Psoas muscle (tissue), 8 donors: ENCODE data around the gene TMEM222. TPM values are rescaled to one million over a fixed set of nuclear protein-coding genes. Genes with fewer than 3 reads are reported as not detected.

ENCODE experiments used
- ATAC-seq, 4 donors: fragments of 200-7000 bp; cut with Tn5 transposase; one replicate each; pipeline ENCODE4 v1.9.1; 2020; ENCODE audit warnings: moderate library complexity in 3 of 4, mild to moderate bottlenecking in 2 of 4
- DNase-seq, 2 donors: peaks; one replicate each; pipeline ENCODE4 v3.0.0-alpha.2; 2020
- H3K27ac ChIP-seq: fragments of 200-600 bp; one replicate; pipeline ENCODE4 v1.8.0; 2022
- H3K27me3 ChIP-seq, 3 donors: fragments of 200-600 bp in 1 of 3; one replicate each; pipeline versions ENCODE4 v1.6.1 to v1.8.0; 2013 to 2022; ENCODE audit warnings: low read length in 2 of 3, mild to moderate bottlenecking in 2 of 3, moderate library complexity in 1 of 3; ENCODE audit not compliant: insufficient read depth in 3 of 3
- H3K36me3 ChIP-seq, 2 donors: fragments of 200-600 bp in 1 of 2; one replicate each; pipeline versions ENCODE4 v1.6.1 to v1.8.0; 2013 to 2022; ENCODE audit warnings: low read depth in 1 of 2, mild to moderate bottlenecking in 1 of 2, moderate library complexity in 1 of 2; ENCODE audit not compliant: insufficient read depth in 1 of 2
- H3K4me1 ChIP-seq: fragments of 200-600 bp; one replicate; pipeline ENCODE4 v1.8.0; 2022
- H3K4me3 ChIP-seq: fragments of 200-600 bp; one replicate; pipeline ENCODE4 v1.8.0; 2022; ENCODE audit warnings: mild to moderate bottlenecking
- H3K9me3 ChIP-seq: fragments of 200-600 bp; one replicate; pipeline ENCODE4 v1.8.0; 2022
- WGBS, 3 donors: extraction: QIAGEN DNeasy Blood & Tissue Kit; methylation state at CpG; one replicate each; pipeline versions ENCODE4 v1.1.6 to v1.1.7; 2013; 5-methylcytosine and 5-hydroxymethylcytosine counted together
- intact Hi-C, 2 donors: fragments of 100-400 bp; cut with DNase I; formaldehyde crosslinking; loops; one replicate each; pipeline versions ENCODE4 v1.11.0 to v1.14.2; 2022
- polyA plus RNA-seq, 3 donors: library from polyadenylated mRNA; stranded (reverse); fragments of 200-250 nt; gene quantifications; one replicate each; pipeline ENCODE4 v1.2.3, GENCODE V29; 2013
- total RNA-seq, 4 donors: library from RNA; stranded (reverse); fragmentation: NEBNext Ultra II Directional in 2 of 4; extraction: Animal tissue kit (Norgen Biotek cat#: 25700) in 2 of 4; gene quantifications; one replicate each; pipeline versions ENCODE4 v1.2.1 to v1.2.4, GENCODE V29; 2021 to 2023
- TF ChIP-seq, protein P1 (sequence below): fragments of 200-600 bp; IDR thresholded peaks from one replicate; pipeline ENCODE4 v1.8.0; 2022; ENCODE audit warnings: antibody characterized with exemption
- donor health status: healthy with polysubstance abuse.
- donor health status: DM: no; HTN: no; CAD: no; lungs with moderate emphysema.
- donor health status: Bipolar disorder and iron deficiency.
- donor health status: healthy.
- donor health status: DM: yes; HTN: yes; CAD: no.
- donor health status: DM: no; HTN: no; CAD: no.
- donor health status: DM: no; HTN: no; CAD: no.
- donor health status: DM: yes; HTN: yes; CAD: no.

The TMEM222 gene
- total and polyA plus RNA-seq, 7 donors, result 20.7 to 50.2 (median 30.8) TPM

DNA sequence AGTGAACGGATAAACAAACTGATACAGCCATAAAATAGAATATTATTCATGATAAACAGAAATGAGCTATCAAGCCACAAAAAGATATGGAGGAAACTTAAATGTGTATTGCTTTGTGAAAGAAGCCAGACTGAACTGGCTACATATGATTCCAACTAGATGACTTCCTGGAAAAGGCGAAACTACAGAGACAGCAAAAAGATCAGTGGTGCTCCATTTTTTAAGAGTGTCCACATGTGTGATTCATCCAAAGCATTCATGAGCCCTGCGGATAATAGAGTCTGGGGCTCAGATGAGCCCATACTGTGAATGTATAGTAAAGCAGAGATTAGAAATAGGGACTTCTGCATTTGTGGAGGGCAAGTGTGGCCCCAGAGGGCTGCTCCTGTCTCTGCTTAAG is 7.8 kb upstream of the TMEM222 start:
- DNase-seq (no peak), ATAC-seq (no peak)
- Histone ChIP-seq H3K27ac (no peak overlapping the region), H3K36me3 (peaks cover 0 to 10% of the 10 kb centered on the region in 2 donors), H3K27me3 (peaks cover 0 to 15% (median 0%) of the 10 kb centered on the region in 3 donors), H3K9me3 (no peaks in the 10 kb centered on the region), H3K4me1 (no peaks in the 10 kb centered on the region), H3K4me3 (no peak overlapping the region)
- WGBS, 3 donors, result 74 to 78% (median 77%) methylated on average over 3 of the region's 3 CpGs
- TF ChIP-seq, protein P1, sequence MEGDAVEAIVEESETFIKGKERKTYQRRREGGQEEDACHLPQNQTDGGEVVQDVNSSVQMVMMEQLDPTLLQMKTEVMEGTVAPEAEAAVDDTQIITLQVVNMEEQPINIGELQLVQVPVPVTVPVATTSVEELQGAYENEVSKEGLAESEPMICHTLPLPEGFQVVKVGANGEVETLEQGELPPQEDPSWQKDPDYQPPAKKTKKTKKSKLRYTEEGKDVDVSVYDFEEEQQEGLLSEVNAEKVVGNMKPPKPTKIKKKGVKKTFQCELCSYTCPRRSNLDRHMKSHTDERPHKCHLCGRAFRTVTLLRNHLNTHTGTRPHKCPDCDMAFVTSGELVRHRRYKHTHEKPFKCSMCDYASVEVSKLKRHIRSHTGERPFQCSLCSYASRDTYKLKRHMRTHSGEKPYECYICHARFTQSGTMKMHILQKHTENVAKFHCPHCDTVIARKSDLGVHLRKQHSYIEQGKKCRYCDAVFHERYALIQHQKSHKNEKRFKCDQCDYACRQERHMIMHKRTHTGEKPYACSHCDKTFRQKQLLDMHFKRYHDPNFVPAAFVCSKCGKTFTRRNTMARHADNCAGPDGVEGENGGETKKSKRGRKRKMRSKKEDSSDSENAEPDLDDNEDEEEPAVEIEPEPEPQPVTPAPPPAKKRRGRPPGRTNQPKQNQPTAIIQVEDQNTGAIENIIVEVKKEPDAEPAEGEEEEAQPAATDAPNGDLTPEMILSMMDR, result no peak
- intact Hi-C loops, result no loop called here

DNA sequence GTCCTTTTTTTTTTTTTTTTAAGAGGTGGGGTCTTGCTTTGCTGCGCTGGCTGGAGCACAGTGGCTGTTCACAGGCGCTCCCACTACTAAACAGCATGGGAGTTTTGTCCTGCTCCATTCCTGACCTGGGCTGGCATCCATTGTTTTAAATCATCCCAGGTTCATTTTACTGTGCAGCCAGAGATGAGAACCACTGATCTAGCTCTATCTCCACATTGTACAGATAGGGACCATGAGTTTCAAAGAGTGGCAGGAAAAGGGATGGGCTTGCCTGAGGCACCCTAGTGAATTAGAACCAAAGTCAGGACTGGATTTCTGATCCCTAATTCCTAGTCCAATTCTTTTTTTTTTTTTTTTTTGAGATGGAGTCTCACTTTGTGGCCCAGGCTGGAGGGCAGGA is 7.2 kb upstream of the TMEM222 start:
- ATAC-seq, result no peak
- 58 to 65% (median 59%) methylated on average over 2 of the region's 2 CpGs for WGBS, 3 donors

DNA sequence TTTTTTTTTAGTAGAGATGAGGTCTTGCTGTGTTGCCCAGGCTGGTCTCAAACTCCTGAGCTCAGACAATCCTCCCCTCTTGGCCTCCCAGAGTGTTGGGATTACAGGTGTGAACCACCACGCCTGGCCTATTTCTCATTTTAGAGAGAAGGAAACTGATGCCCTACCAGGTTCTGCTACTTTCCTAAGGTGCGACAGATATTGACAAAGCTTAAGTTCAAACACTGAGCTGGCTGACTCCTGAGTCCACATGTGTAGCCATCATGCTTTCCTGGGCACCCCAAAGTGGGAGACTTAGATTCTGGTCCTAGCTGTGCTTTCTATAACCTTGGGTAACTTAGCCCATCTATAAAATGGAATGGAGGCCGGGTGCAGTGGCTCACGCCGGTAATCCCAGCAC is 5.1 kb upstream of the TMEM222 start:
- H3K27ac ChIP-seq, result no peak overlapping the region
- 82 to 88% (median 84%) methylated on average over 5 of the region's 5 CpGs for WGBS, 3 donors
- H3K27me3 ChIP-seq, result peaks cover 0 to 21% (median 0%) of the 10 kb centered on the region in 3 donors
- DNase-seq (no peak), ATAC-seq (no peak)
- H3K4me1 ChIP-seq, result peaks cover 4% of the 10 kb centered on the region
- intact Hi-C loops, result no loop called here
- H3K36me3 ChIP-seq, result no peaks in the 10 kb centered on the region
- no peaks in the 10 kb centered on the region for H3K9me3 ChIP-seq
- no peak overlapping the region for H3K4me3 ChIP-seq
- TF ChIP-seq, protein P1, result no peak

More for the DNA sequence above, 7.2 kb upstream of the TMEM222 start:
- DNase-seq, result no peak
- intact Hi-C loops, result no loop called here
- TF ChIP-seq, protein P1, result no peak
- H3K27me3 ChIP-seq, result peaks cover 0 to 19% (median 0%) of the 10 kb centered on the region in 3 donors
- no peaks in the 10 kb centered on the region for H3K9me3 ChIP-seq
- H3K4me3 ChIP-seq, result no peak overlapping the region
- peaks cover 0 to 10% of the 10 kb centered on the region in 2 donors for H3K36me3 ChIP-seq
- no peaks in the 10 kb centered on the region for H3K4me1 ChIP-seq
- H3K27ac ChIP-seq, result no peak overlapping the region

DNA sequence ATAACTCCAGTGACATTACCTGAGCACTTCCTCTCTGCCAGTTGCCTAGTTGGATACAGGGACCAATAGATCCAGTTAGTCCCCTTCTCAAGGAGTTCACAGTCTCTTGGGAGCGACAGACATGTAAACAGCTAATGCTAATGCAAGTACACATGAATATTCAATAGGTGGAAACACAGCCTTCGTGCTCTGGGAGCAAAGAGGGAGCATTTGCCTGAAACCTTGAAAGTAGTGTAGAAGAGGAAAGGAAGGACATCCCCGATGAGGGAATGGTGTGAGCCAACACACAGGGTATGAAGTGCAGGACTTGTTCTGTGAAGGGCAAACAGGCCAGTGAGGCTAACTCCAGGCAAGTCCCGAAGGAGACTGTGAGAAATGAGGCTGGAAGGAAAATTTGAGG is 3.8 kb upstream of the TMEM222 start:
- H3K9me3 ChIP-seq, result no peaks in the 10 kb centered on the region
- 20 to 34% (median 27%) methylated on average over 4 of the region's 4 CpGs for WGBS, 3 donors
- TF ChIP-seq, protein P1, result no peak
- no peak for DNase-seq
- intact Hi-C loops, result no loop called here
- no peak overlapping the region for H3K4me3 ChIP-seq
- H3K4me1 ChIP-seq, result peaks cover 7% of the 10 kb centered on the region
- H3K36me3 ChIP-seq, result peaks cover 0 to 1% of the 10 kb centered on the region in 2 donors
- no peak overlapping the region for H3K27ac ChIP-seq
- ATAC-seq, result no peak
- peaks cover 0 to 21% (median 0%) of the 10 kb centered on the region in 3 donors for H3K27me3 ChIP-seq

DNA sequence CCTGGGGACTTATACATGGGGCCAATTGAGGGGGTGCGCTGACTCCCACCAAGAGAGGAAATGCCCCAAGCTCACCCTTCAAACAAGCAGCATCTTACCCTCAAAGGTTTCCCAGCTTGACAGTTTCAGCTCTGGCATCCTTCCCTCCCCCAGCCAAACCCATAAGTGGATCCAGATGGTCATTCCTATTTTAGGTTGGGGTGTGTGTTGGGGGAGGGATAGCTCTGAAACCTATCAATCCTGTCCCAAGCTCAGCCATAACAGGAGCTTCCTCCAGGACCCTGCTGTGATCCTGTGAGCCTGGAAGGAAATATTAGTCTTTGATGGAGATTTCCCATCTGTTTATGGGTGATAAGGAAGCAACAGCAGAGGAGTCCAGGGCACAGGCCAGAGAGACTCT is 3.4 kb upstream of the TMEM222 start:
- peaks cover 0 to 2% of the 10 kb centered on the region in 2 donors for H3K36me3 ChIP-seq
- no peak overlapping the region for H3K4me3 ChIP-seq
- no peak overlapping the region for H3K27ac ChIP-seq
- H3K27me3 ChIP-seq, result peaks cover 0 to 21% (median 0%) of the 10 kb centered on the region in 3 donors
- no peak for ATAC-seq
- intact Hi-C loops, result no loop called here
- H3K9me3 ChIP-seq, result no peaks in the 10 kb centered on the region
- TF ChIP-seq, protein P1, result no peak
- H3K4me1 ChIP-seq, result peaks cover 12% of the 10 kb centered on the region
- DNase-seq, result no peak
- 69 to 85% (median 77%) methylated on average over 1 of the region's 1 CpG for WGBS, 3 donors
